AML-193 (cell line): ENCODE measurements around the gene PLEKHA3.
"Not testable (repeated sequence)": the region's sequence is repeated elsewhere in the genome, so short reads cannot be mapped to it uniquely, and the experiment has no call there.

Experiments
- DNase-seq, 2 experiments: peaks; one replicate each; lab custom pipeline; 2025; lab: John Stamatoyannopoulos, UW

PLEKHA3 gene

DNA sequence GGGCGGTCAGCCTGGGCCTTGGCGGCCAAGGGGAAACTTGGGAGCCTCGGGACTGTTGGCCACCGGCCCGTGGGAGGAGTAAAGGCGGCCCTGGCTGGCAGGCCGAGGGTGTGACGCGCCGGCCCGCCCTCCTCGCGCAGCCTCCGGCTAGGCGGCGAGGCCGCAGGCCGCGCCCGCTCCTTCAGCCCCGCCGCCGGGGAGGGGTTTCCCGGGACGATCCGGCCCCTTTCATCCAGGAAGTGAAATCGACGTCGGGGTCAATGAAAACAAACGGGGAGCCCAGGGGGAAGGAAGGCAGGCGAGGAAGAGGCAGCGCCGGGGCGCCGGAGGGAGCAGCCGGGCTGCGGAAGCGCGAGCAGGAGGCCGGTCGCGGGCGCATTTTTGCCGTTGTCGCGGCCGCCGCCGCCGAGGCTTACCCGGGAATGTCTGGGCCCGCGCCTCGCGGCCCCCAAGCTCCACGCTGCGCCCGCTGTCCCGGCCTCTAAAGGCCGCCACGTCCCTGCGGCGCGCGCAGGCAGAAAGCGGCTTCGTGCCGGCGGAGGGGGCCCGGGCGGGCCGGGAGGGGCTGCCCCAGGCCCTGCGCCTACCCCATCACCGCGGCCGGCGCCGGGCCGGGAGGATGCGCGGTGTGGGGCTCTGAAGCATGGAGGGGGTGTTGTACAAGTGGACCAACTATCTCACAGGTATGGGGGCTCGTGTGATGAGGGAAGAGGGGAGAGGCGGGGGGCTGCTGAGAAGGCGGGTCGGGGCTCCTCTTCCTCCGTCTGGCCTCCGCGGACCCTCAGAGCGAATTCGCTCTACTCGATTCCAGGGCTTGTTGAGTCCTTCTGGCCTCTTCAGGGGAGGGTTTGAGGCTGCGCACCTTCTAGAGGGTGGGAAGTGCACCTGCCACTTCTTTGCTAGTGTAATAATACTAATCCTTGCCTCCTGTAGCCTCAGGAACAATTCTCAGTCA lies at the start of gene PLEKHA3:
TSS of gene PLEKHA3 (plus strand) at position 231 of the 955 bp plus-strand sequence. CDS start at position 644, 413 bp downstream.
- peak; percentile 81 to 88 for DNase-seq

- DNase-seq = no peak
Measured at GRCh38 chr2:178436662-178437061, 43.6 kb upstream of the PLEKHA3 start.

- no peak for DNase-seq
Measured at GRCh38 chr2:178441426-178441825, 38.8 kb upstream of the PLEKHA3 start.

DNA sequence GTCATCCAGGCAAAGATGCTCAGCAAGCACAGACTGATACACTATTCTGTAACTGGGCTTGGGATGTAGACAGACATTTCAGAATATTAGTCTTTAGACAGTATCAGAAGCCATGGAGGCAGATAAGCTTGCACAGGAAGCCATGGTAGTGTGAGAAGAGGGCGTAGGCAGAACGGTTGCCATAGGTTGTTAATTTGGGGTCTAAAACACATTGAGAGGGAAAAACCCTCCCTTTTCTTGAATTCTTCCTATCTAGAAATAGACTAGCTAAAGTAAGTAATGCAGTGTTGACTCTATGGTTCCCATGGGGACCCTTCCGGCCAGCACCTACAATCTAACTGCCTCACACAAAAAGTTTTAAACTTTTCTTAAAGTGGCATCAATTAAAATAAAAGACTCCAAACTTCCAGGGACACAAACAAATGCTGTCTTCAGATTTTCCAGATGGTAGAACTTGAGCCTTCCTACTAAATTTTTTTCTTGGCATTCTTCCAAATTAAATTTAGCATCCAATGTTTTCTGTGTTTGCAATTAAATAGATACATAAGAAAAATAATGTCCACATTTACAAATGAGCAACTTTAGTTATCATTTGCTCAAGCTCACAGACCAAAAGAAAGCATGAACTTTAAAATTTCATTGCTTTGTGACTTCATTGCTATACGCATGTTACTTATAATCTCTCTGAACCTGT lies 31.1 kb upstream of the PLEKHA3 start:
- DNase-seq = no peak

DNA sequence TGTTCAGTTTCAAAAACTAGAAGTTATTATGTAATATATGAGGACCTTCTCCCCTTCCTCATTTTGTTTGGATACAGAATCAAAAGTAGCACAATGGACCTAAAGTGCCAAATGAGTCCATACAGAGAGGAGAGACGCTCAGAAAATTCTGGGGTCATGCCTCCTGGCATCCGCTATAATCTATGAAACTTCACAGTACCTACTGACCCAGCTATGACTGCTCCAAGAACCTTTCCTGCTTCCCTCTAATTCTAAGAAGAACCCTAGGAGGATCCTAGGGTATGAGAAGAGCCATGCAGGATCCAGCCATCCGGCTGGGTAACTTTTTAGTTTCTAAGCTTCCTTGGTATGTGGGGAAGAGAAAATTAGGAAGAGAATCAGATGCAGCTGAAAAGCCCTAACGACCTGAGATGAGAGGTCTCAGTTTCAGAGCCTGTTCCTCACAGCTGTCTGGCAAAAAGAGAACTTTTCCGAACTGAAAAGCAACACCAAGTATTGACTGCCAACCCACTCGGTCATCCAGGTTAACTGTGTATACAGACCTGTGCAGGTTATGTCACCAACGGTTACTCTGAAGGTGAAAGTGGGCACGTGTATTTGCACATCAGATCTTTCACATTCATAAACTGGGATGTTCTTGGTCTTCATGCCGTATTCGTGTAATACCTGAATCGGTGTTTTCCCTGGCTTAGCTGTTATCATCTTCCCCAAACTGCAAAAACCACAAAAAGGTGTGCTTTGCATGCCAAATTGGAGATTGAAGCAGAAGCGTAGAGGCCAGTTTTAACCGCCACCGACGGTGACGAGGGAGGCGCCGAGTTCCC lies 30.3 kb upstream of the PLEKHA3 start:
- no peak for DNase-seq

DNA sequence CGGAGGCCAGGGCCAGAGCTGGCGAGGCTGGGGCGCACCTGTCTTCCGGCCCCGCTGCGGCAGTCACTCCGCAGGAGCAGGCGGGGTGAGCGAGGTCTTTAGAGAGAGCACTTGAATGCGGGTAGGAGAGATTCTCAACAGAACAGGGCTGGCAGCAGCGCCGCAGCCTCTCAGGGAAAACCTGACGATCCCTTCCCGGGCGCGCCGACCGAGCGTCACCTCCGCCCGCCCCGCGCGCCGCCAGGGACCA lies 29.8 kb upstream of the PLEKHA3 start:
- DNase-seq = no peak

GRCh38 chr2:178450774-178451525 lies 29.3 kb upstream of the PLEKHA3 start, which contains the start of the genes PJVK and PRKRA:
PJVK (plus strand) TSS chr2:178451378; CDS start chr2:178453410, 2,032 bp downstream.
PRKRA (minus strand) TSS chr2:178451175; CDS start chr2:178451030, 145 bp downstream.
- DNase-seq = peak; percentile 88 to 89

- DNase-seq = no peak
Measured at GRCh38 chr2:178452334-178452733, 27.9 kb upstream of the PLEKHA3 start.

DNA sequence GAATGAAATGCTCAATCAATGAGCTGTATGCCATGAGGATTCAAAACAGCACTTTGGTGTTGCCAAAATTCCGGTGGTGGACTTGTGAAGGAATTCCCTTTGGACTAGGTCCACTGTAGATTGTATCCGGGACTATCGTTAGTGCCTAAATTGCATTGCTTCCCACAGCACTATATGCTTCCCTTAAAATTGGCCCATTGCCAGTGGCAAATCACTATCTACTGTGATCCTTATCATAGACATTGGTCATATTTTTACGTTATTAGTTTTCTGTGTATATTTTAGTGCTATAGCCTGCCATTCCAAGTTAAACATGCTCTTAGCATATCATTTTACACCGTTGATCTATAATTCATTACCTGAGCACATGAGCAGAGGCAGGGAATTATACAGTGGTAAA lies 27.4 kb upstream of the PLEKHA3 start:
- no peak for DNase-seq

DNA sequence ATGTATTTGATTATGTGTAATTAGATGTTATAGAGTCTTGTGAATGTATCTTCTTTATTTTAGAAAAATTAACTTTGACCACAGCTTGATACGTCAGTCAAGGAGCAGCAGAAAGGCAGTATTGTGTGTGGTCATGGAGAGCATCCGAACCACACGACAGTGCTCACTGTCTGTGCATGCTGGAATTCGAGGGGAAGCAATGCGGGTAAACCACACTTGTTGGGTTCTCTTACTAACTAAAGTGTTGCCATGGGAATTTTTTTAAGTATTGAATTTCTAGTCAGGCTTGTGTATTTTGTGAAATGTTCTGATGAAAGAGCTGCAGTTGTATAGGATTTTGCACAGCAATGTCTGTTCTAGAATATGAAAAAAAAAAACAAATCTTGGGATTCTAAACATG lies 24.3 kb upstream of the PLEKHA3 start:
- DNase-seq = no peak

DNA sequence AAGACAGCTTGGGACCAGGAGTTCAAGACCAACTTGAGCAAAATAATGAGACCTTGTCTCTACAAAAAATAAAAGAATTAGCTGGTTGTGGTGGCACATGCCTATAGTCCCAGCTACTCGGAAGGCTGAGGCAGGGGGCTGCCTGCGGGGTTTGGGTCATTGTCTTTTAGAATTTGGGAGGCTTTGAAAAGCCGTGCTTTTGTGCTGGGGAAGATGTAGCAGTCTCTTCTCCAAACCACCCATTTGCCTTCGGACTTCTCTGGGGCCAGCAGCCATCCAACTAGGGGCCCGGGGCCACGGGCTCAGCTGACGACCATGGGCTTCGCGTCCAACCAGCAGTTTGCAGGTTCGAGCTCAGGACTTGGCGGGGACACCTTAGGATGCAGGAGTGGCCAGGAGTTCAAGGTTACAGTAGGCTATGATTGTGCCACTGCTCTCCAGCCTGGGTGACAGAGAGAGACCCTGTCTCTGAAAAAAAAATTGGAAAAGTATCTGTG lies 22.8 kb upstream of the PLEKHA3 start:
- no peak for DNase-seq

DNA sequence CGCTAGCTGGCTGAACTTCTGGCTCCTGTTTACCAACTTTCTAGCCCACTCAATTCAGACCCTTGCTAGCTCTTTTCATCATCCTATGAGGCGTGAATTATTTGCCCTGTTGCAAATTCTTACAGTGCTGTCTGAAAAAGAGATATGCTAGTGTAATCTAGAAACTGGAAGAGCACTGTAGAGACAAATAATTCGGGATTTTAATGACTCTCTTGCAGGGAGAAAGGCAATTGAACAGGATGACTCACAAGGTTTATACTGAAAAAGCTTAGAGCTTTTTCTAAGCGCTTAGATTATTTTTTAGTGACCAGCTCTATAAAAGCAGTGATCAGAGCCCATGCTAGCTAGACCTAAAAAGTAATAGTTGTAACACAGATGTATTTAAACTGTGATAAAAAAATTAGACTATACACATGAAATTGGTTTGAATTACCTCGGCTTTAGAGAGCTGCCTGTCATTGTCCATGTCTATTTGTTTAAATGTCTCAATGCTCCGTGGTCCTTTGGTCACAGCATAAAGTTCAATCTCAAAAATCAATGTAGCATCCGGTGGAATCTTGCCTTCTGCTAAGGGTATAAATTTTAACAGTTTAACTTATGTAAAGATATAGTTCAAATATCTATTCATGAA lies 10.9 kb upstream of the PLEKHA3 start:
- DNase-seq = no peak

GRCh38 chr2:178471313-178471712 lies 8.9 kb upstream of the PLEKHA3 start:
- not testable (repeated sequence) for DNase-seq

GRCh38 chr2:178473373-178473772 lies 6.9 kb upstream of the PLEKHA3 start:
- DNase-seq = no peak

DNA sequence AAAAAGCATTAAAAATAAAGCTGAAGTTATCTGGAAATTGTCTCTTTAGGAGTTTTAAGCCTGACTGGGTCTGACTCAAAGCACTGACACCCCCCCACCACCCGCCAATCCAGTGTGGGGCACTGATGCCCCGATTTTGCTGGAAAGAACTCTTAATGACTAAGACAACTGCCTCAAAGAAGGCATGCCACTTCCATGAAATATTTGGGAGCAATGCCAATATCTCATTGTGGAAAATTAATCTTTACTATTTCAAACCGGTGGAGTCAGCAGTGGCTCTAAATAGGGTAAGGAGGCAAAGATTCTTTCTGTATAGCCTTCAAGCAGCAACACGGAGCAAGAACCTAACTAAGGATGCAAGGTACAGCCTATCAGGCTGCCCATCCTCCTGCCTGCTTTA lies 6.3 kb upstream of the PLEKHA3 start:
- no peak for DNase-seq

DNA sequence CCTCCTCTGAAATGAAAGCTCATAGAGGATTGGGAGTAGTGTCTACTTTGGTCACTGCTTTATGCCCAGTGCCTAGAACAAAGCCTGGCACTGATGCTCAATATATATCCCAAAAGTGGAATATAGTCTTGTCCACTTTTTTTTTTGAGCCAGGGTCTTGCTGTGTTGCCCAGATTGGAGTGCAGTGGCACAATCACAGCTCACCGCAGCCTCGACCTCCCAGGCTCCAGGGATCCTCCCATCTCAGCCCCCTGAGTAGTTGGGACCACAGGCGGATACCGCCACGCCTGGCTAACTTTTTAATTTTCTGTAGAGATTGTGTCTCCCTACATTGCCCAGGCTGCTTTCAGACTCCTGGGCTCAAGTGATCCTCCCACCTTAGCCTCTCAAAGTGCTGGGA lies 5.7 kb upstream of the PLEKHA3 start:
- DNase-seq = no peak

DNA sequence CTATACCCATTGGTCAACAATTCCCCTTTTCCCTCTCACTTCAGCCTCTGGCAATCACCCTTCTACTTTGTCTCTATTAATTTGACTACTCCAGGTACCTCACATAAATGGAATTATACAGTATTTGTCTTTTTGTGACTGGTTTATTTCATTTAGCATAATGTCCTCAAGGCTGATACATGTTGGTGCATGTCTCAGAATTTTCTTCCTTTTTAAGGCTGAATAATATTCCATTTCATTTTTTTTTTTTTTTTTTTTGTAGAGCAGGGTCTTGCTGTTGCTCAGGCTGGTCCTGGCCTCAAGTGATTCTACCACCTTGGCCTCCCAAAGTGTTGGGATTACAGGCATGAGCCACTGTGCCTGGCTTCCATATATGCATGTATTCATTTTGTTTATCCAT lies 3.8 kb upstream of the PLEKHA3 start:
- no peak for DNase-seq

GRCh38 chr2:178477443-178478129 lies 2.7 kb upstream of the PLEKHA3 start:
- DNase-seq = no peak

GRCh38 chr2:178478130-178478438 lies 2.2 kb upstream of the PLEKHA3 start:
- peak in 1 of 2 experiments; percentile 25 for DNase-seq
